AG09309 (cell line): Measurements from ENCODE around the gene VAT1L.

Experiments used
- DNase-seq: peaks from one replicate; pipeline ENCODE4 v3.0.0-alpha.2; 2010; ENCODE audit warnings: low read depth
- H3K4me3 ChIP-seq: 2 replicates; pipeline ENCODE4 v1.5.1; 2011; ENCODE audit warnings: mild to moderate bottlenecking, low read depth, low read length, moderate library complexity; ENCODE audit not compliant: control insufficient read depth
- TF ChIP-seq, protein P1 (sequence below): IDR thresholded peaks from 2 replicates; pipeline ENCODE4 v1.5.1; 2011; ENCODE audit warnings: mild to moderate bottlenecking, low read depth, low read length, inconsistent platforms; ENCODE audit not compliant: insufficient read depth, control insufficient read depth; ENCODE audit errors: missing control alignments

VAT1L gene

DNA sequence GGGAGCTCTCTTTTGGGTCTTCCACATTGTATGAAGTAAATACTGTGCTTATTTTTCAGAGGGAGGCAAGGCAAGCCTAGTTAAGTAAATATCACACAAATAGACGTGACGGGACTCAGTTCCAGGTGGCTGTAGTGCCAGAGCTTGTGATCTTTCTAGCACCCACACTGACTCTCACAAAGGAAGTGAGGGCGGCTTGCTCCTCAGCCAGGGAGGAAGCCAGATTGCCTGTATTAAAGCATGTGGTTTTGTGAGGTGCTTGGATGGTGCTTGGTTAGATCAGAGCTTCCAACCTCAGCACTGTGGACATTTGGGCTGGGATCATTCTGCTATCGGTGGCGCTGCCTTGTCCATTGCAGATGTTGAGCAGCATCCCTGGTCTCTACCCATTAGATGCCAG lies 80.1 kb downstream of the VAT1L start:
- no peak for DNase-seq
- TF ChIP-seq, protein P1, sequence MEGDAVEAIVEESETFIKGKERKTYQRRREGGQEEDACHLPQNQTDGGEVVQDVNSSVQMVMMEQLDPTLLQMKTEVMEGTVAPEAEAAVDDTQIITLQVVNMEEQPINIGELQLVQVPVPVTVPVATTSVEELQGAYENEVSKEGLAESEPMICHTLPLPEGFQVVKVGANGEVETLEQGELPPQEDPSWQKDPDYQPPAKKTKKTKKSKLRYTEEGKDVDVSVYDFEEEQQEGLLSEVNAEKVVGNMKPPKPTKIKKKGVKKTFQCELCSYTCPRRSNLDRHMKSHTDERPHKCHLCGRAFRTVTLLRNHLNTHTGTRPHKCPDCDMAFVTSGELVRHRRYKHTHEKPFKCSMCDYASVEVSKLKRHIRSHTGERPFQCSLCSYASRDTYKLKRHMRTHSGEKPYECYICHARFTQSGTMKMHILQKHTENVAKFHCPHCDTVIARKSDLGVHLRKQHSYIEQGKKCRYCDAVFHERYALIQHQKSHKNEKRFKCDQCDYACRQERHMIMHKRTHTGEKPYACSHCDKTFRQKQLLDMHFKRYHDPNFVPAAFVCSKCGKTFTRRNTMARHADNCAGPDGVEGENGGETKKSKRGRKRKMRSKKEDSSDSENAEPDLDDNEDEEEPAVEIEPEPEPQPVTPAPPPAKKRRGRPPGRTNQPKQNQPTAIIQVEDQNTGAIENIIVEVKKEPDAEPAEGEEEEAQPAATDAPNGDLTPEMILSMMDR = no peak
- no peak overlapping the region for H3K4me3 ChIP-seq

DNA sequence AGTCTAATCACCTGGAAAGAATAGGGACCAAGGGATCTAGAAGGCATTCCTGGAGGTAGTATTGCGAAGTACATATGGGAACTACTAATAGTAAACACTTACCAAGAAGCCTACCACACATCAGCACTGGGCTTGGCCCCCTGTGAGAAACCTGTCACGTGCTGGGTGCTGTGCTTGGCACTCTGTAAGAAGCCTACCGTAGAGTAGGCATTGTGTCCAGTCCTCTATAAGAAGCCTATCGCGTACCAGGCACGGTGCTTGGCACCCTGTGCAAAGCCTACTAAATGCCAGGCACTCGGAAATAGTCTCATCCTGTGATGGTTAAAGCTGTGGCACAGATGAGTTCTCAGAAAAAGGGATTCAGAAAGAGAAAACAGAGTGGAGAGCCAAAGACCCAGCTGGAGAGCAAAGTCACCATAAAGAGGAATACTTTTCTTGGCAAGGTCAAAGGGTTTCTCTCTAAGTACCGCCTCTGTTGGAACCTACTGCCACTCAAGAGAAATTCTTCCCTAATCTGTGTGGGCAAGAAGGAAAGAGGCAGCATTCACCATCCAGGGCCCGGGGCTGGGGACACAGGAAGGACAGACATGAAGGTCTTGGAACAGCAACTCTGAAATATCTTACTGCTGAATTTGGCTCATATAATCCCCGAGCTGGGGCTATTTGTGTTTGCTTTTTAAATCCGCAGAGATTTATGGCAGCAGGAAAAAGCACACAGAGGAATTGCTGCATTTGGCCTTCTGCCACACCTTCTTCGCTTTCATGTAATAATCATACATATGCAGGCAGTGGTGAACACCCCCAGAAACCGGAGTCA lies 81.8 kb downstream of the VAT1L start:
- no peak overlapping the region for H3K4me3 ChIP-seq
- no peak for DNase-seq
- TF ChIP-seq, protein P1 = no peak

DNA sequence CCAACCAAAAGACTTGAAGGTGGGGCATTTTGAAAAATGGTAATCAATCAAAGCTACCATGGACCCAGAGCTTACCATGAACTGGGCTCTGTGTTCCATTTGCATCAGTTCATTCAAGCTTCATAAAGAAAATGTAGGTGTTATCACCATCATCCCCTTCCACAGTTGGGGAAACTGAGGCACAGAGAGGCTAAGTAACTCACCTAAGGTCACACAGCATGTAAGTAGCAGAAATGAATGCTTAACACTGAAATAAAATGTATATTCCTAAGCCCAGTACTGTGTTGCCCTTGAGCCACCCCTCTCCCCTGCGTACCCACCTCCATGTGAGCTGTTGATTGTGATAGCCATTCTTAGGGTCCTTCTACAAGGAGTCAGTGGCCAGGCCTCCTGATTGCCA lies 83.6 kb downstream of the VAT1L start:
- DNase-seq = no peak
- TF ChIP-seq, protein P1 = no peak
- no peak overlapping the region for H3K4me3 ChIP-seq

DNA sequence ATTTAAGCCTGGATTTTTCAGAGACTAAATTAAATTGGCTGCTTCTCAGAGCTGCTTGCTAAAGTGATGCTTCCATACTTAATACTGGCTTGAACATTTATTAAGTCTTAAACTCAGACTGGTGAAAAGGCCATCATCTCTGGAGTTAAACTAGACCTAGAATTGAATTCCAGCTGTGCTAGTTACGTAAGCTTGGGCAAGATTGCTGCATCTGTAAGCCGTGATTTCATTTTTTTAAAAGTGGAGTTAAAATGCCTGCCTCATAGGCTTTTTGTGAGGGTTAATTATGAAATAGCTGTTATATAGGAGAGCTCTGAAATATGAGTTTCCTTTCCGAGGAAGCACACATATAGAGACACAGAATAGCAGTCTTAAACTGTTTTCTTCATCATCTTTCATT lies 84.7 kb downstream of the VAT1L start:
- TF ChIP-seq, protein P1 = no peak
- no peak for DNase-seq
- H3K4me3 ChIP-seq = no peak overlapping the region

DNA sequence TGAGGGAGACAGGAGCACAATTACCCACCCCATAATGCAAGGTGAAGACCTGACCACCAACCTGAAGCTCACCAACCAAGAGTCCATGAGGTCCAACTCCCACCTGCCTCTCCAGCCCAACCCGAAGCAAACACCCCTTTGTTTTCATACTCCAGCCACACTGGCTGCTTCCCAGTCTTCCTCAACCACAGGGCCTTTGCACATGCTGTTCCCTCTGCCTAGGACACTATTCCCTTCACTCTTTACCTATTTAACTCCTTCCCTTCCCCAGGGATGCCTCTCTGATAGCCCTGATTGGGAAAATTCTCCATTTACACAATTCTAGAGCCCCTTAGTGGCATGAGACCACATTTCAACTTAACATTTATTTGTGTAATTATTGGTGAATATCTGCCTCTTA lies 86.0 kb downstream of the VAT1L start:
- no peak overlapping the region for H3K4me3 ChIP-seq
- TF ChIP-seq, protein P1 = no peak
- DNase-seq = no peak

DNA sequence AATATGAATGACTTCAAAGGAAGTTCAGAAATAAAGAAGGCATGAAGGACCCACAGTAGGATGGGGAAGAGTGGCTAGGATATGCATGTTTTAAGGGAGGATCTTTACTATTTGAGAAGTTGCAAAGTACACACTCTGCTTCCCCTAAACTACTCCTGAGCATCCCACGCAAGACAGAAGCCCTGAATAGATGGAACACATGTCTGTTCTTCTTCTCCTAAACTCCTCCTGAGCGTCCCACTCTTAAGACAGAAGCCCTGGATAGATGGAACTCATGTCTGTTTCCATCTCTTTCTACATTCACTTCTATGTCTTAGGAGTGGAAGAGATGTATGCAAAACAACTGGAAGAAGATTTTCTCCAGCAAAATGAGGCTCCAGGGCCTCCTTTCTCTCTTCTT lies 88.4 kb downstream of the VAT1L start:
- H3K4me3 ChIP-seq = no peak overlapping the region
- TF ChIP-seq, protein P1 = no peak

More for the DNA sequence above, 88.4 kb downstream of the VAT1L start:
- DNase-seq = no peak
